ENCODE results near the gene RASGRP2.

DNA sequence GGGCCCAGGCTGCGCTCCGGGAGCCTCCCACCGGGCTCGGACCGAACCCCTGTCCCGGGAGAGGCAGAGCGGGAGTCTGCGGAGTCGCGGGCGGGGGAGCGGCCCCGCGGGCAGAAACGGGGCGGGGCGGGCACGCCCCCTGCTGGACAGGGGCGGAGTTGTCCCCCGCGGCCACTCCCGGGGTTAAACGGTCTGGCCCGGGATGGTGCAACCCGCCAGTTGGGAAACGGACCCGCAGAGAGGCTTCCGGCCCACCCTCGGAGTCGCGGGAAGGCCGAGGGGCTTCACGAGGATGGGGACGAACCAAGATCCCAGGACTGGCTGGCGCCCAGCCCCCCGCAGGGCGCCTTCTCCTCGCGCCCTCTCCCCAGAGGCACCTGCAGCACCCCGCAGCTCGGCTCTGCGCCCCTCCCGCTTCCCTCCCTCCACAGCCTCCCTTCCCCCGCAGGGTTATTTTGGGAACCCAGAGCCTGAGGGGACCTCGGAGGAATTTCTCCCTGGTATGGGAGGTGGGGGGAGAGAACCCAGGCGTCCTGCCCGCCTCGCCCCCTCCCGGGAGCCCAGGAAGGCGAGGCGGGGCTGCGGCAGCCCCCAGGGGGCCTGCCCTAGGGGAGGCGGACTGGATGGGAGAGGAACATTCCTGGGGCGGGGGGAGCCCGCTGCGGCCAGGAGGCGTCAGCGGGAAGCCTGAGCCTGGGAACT lies 902 bp downstream of the RASGRP2 start:
- no peak for TF ChIP-seq POLR2AphosphoS5 (IDR thresholded peaks at IDR 0.05; ENCODE audit: low read depth, low read length)
- no peak for TF ChIP-seq KDM1A (IDR thresholded peaks at IDR 0.05; ENCODE audit: borderline replicate concordance, low read length)
- TF ChIP-seq, protein P1, sequence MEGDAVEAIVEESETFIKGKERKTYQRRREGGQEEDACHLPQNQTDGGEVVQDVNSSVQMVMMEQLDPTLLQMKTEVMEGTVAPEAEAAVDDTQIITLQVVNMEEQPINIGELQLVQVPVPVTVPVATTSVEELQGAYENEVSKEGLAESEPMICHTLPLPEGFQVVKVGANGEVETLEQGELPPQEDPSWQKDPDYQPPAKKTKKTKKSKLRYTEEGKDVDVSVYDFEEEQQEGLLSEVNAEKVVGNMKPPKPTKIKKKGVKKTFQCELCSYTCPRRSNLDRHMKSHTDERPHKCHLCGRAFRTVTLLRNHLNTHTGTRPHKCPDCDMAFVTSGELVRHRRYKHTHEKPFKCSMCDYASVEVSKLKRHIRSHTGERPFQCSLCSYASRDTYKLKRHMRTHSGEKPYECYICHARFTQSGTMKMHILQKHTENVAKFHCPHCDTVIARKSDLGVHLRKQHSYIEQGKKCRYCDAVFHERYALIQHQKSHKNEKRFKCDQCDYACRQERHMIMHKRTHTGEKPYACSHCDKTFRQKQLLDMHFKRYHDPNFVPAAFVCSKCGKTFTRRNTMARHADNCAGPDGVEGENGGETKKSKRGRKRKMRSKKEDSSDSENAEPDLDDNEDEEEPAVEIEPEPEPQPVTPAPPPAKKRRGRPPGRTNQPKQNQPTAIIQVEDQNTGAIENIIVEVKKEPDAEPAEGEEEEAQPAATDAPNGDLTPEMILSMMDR (IDR thresholded peaks at IDR 0.05; ENCODE audit: control extremely low read depth in 1 of 3, insufficient read depth in 1 of 3, low read depth in 1 of 3, low read length in 3 of 3), result peak in 2 of 3 experiments; percentile 74; a peak in 3 of 4 replicates
- TF ChIP-seq SP1 (IDR thresholded peaks at IDR 0.05; ENCODE audit: low read depth, low read length), result 0 out of 2 replicates have a peak, but pooled peaks have one; percentile 14
- TF ChIP-seq, protein P2, sequence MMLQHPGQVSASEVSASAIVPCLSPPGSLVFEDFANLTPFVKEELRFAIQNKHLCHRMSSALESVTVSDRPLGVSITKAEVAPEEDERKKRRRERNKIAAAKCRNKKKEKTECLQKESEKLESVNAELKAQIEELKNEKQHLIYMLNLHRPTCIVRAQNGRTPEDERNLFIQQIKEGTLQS (IDR thresholded peaks at IDR 0.05; ENCODE audit: insufficient read depth, low read depth, low read length), result no peak
- no peak for TF ChIP-seq EP300 (IDR thresholded peaks at IDR 0.05; ENCODE audit: borderline replicate concordance in 1 of 2, low read depth in 2 of 2, low read length in 2 of 2)
- TF ChIP-seq POLR2A (IDR thresholded peaks at IDR 0.05; ENCODE audit: control extremely low read depth in 1 of 2, low read depth in 2 of 2, low read length in 2 of 2), result 0 out of 3 replicates have a peak, but pooled peaks of 1 of the 2 experiments have one; percentile 14
- no peak for TF ChIP-seq MAFK (IDR thresholded peaks at IDR 0.05; ENCODE audit: low read depth, low read length)
